GM21367 (cell line): ENCODE results near the gene PXMP4.
"Not testable (repeated sequence)": the region's sequence is repeated elsewhere in the genome, so short reads cannot be mapped to it uniquely, and the experiment has no call there.

Experiments used
- ATAC-seq: cut with Tn5 transposase; IDR thresholded peaks from one replicate; pipeline ENCODE4 v1.9.1; 2021; ENCODE audit not compliant: unreplicated experiment

PXMP4 gene

GRCh38 chr20:33719989-33720709 is at the start of gene PXMP4:
Gene PXMP4, minus strand, starts transcription at chr20:33720310. Its CDS starts 103 bp downstream, at chr20:33720207.
- peak; percentile 86 for ATAC-seq

- ATAC-seq: no peak
Measured at GRCh38 chr20:33769043-33769442, 48.9 kb upstream of the PXMP4 start.

GRCh38 chr20:33767777-33768138 is 47.6 kb upstream of the PXMP4 start:
- ATAC-seq: no peak

- ATAC-seq: no peak
Measured at GRCh38 chr20:33766686-33767085, 46.6 kb upstream of the PXMP4 start.

- ATAC-seq: no peak
Measured at GRCh38 chr20:33765592-33765991, 45.5 kb upstream of the PXMP4 start.

GRCh38 chr20:33765099-33765498 is 45.0 kb upstream of the PXMP4 start:
- ATAC-seq: no peak

GRCh38 chr20:33761698-33762250 is 41.7 kb upstream of the PXMP4 start:
- ATAC-seq: no peak

GRCh38 chr20:33757458-33757857 is 37.3 kb upstream of the PXMP4 start:
- no peak for ATAC-seq

GRCh38 chr20:33757046-33757445 is 36.9 kb upstream of the PXMP4 start:
- ATAC-seq: no peak

- not testable (repeated sequence) for ATAC-seq
Measured at GRCh38 chr20:33755936-33756490, 35.9 kb upstream of the PXMP4 start.

GRCh38 chr20:33753763-33754162 is 33.7 kb upstream of the PXMP4 start:
- no peak for ATAC-seq

GRCh38 chr20:33753143-33753542 is 33.0 kb upstream of the PXMP4 start:
- no peak for ATAC-seq

- no peak for ATAC-seq
Measured at GRCh38 chr20:33751775-33752174, 31.7 kb upstream of the PXMP4 start.

- no peak for ATAC-seq
Measured at GRCh38 chr20:33746325-33746998, 26.4 kb upstream of the PXMP4 start.

- no peak for ATAC-seq
Measured at GRCh38 chr20:33744773-33745385, 24.8 kb upstream of the PXMP4 start.

- no peak for ATAC-seq
Measured at GRCh38 chr20:33744181-33744580, 24.1 kb upstream of the PXMP4 start.

- ATAC-seq: no peak
Measured at GRCh38 chr20:33740189-33740588, 20.1 kb upstream of the PXMP4 start.

GRCh38 chr20:33739493-33739892 is 19.4 kb upstream of the PXMP4 start:
- no peak for ATAC-seq

GRCh38 chr20:33736962-33737361 is 16.9 kb upstream of the PXMP4 start:
- no peak for ATAC-seq

GRCh38 chr20:33733654-33734576 is 13.8 kb upstream of the PXMP4 start:
- ATAC-seq: no peak
